B cell (primary cell): Measurements from ENCODE around the gene DDX54. TPM values are rescaled to one million over a fixed set of nuclear protein-coding genes. Genes with fewer than 3 reads are reported as not detected.
"Not testable (repeated sequence)": the region's sequence is repeated elsewhere in the genome, so short reads cannot be mapped to it uniquely, and the experiment has no call there.

Experiments used
- ATAC-seq: fragments of 200-7000 bp; cut with Tn5 transposase; one replicate; pipeline ENCODE4 v1.10.0; 2021; ENCODE audit warnings: low read depth, mild to moderate bottlenecking, moderate number of reproducible peaks, moderate library complexity
- CTCF ChIA-PET: fragments of 350-600 bp; sonication (Branson Sonifier 250); formaldehyde crosslinking; loops from one replicate; lab custom pipeline; 2021; ENCODE audit warnings: antibody characterized with exemption, inconsistent platforms; lab: Charles Lee
- POLR2A ChIA-PET: fragments of 350-600 bp; sonication (Branson Sonifier 250); formaldehyde crosslinking; loops from one replicate; lab custom pipeline; 2021; ENCODE audit warnings: antibody characterized with exemption; lab: Charles Lee
- DNase-seq: peaks from one replicate; pipeline ENCODE4 v3.0.0; 2013
- H2AFZ ChIP-seq: 2 replicates; pipeline ENCODE4 v1.6.1; 2012; ENCODE audit warnings: mild to moderate bottlenecking, low read depth, low read length; ENCODE audit not compliant: insufficient read depth, poor library complexity, severe bottlenecking
- H3K27ac ChIP-seq, 2 donors: 1 replicate in 1 of 2; 2 replicates in 1 of 2; pipeline ENCODE4 v1.5.1; 2012 to 2013; ENCODE audit warnings: low read length in 2 of 2, mild to moderate bottlenecking in 2 of 2, moderate library complexity in 1 of 2
- H3K27me3 ChIP-seq, 4 experiments: fragments of 200-600 bp in 1 of 4; sonication (generic) in 1 of 4; replicated peaks in 1 of 4; 1 replicate in 2 of 4; 2 replicates in 2 of 4; pipeline versions ENCODE4 v1.6.1 to v1.7.0; 2013 to 2016; ENCODE audit warnings: low read length in 3 of 4, mild to moderate bottlenecking in 2 of 4, mixed read lengths in 1 of 4, moderate library complexity in 1 of 4; ENCODE audit not compliant: insufficient read depth in 4 of 4, control insufficient read depth in 3 of 4; ENCODE audit errors: control extremely low read depth in 1 of 4
- H3K36me3 ChIP-seq, 2 experiments: replicated peaks in 1 of 2; 1 replicate in 1 of 2; 2 replicates in 1 of 2; pipeline versions ENCODE4 v1.6.1 to v1.7.1; 2013; ENCODE audit warnings: low read length in 1 of 2; ENCODE audit not compliant: insufficient read depth in 2 of 2, control insufficient read depth in 1 of 2; ENCODE audit errors: control extremely low read depth in 1 of 2, extremely low read depth in 1 of 2
- H3K4me1 ChIP-seq, 2 donors: fragments of 200-600 bp in 1 of 2; sonication (generic) in 1 of 2; 1 replicate in 1 of 2; 2 replicates in 1 of 2; pipeline versions ENCODE4 v1.5.1 to v1.6.1; 2013 to 2017; ENCODE audit warnings: low read length in 2 of 2; ENCODE audit not compliant: control insufficient read depth in 2 of 2, insufficient read depth in 2 of 2
- H3K4me2 ChIP-seq: replicated peaks from 2 replicates; pipeline ENCODE3; 2012; ENCODE audit warnings: mild to moderate bottlenecking, low read depth, low read length; ENCODE audit not compliant: poor library complexity, severe bottlenecking
- H3K4me3 ChIP-seq, 5 experiments: fragments of 200-600 bp in 1 of 5; sonication (generic) in 1 of 5; 1 replicate in 3 of 5; 2 replicates in 2 of 5; pipeline versions ENCODE4 v1.5.1 to v1.7.0; 2011 to 2016; ENCODE audit warnings: low read length in 4 of 5, mild to moderate bottlenecking in 4 of 5, low read depth in 2 of 5, control low read depth in 1 of 5, moderate library complexity in 1 of 5; ENCODE audit not compliant: insufficient read depth in 1 of 5; ENCODE audit errors: control extremely low read depth in 1 of 5, extremely low read depth in 1 of 5
- H3K79me2 ChIP-seq: fragments of 200-600 bp; sonication (generic); one replicate; pipeline ENCODE4 v1.6.0; 2016; ENCODE audit warnings: low read length; ENCODE audit not compliant: control insufficient read depth, insufficient read depth
- H3K9ac ChIP-seq: fragments of 200-600 bp; sonication (generic); 2 replicates; pipeline ENCODE4 v1.6.1; 2017; ENCODE audit warnings: mild to moderate bottlenecking, low read length, moderate library complexity
- H3K9me3 ChIP-seq, 3 donors: one replicate each; pipeline versions ENCODE4 v1.6.1 to v1.7.1; 2013; ENCODE audit warnings: low read length in 2 of 3; ENCODE audit not compliant: control insufficient read depth in 2 of 3, insufficient read depth in 1 of 3; ENCODE audit errors: control extremely low read depth in 1 of 3
- H4K20me1 ChIP-seq: 2 replicates; pipeline ENCODE4 v1.6.0; 2012; ENCODE audit warnings: mild to moderate bottlenecking, low read length; ENCODE audit not compliant: insufficient read depth, control insufficient read depth, poor library complexity, severe bottlenecking
- H3K27ac Mint-ChIP-seq: one replicate; pipeline ENCODE4 v1.8.0; 2021; ENCODE audit warnings: mixed read lengths
- H3K27me3 Mint-ChIP-seq: one replicate; pipeline ENCODE4 v1.8.0; 2021; ENCODE audit warnings: mixed read lengths
- H3K4me1 Mint-ChIP-seq: one replicate; pipeline ENCODE4 v1.8.0; 2021; ENCODE audit warnings: mixed read lengths
- H3K4me3 Mint-ChIP-seq: one replicate; pipeline ENCODE4 v1.8.0; 2021; ENCODE audit warnings: mixed read lengths
- H3K9me3 Mint-ChIP-seq: one replicate; pipeline ENCODE4 v1.8.0; 2022; ENCODE audit warnings: mixed read lengths; ENCODE audit not compliant: insufficient read depth
- EZH2 ChIP-seq: IDR thresholded peaks from 2 replicates; pipeline ENCODE4 v1.6.1; 2012; ENCODE audit warnings: borderline replicate concordance, low read depth, mild to moderate bottlenecking, moderate library complexity, low read length; ENCODE audit not compliant: insufficient read depth, poor library complexity, severe bottlenecking
- WGBS: methylation state at CpG from one replicate; pipeline ENCODE4 v1.1.5; 2013; ENCODE audit warnings: missing lambda C conversion rate; ENCODE audit not compliant: insufficient coverage; 5-methylcytosine and 5-hydroxymethylcytosine counted together
- intact Hi-C: fragments of 100-400 bp; cut with micrococcal nuclease; formaldehyde crosslinking; loops from one replicate; pipeline ENCODE4 v1.10.0; 2022
- polyA plus RNA-seq: library from polyadenylated mRNA; depleted of rRNA; stranded (reverse); fragments of >200 nt; gene quantifications from 2 replicates; pipeline ENCODE4 v1.2.3, GENCODE V29; 2012
- total RNA-seq, 2 donors: library from RNA; stranded (reverse); fragments of 120-200 nt in 1 of 2; gene quantifications; 1 replicate in 1 of 2; 2 replicates in 1 of 2; pipeline versions ENCODE4 v1.2.3 to v1.2.4, GENCODE V29; 2013 to 2022
- TF ChIP-seq, protein P1 (sequence below): fragments of 200-600 bp; IDR thresholded peaks from one replicate; pipeline ENCODE4 v1.8.0; 2022; ENCODE audit warnings: antibody characterized with exemption, mild to moderate bottlenecking

The DDX54 gene
- total and polyA plus RNA-seq, 2 donors (not counting 1 experiment from before 2014, with no cell fraction given) = 55.4 to 101 TPM

DNA sequence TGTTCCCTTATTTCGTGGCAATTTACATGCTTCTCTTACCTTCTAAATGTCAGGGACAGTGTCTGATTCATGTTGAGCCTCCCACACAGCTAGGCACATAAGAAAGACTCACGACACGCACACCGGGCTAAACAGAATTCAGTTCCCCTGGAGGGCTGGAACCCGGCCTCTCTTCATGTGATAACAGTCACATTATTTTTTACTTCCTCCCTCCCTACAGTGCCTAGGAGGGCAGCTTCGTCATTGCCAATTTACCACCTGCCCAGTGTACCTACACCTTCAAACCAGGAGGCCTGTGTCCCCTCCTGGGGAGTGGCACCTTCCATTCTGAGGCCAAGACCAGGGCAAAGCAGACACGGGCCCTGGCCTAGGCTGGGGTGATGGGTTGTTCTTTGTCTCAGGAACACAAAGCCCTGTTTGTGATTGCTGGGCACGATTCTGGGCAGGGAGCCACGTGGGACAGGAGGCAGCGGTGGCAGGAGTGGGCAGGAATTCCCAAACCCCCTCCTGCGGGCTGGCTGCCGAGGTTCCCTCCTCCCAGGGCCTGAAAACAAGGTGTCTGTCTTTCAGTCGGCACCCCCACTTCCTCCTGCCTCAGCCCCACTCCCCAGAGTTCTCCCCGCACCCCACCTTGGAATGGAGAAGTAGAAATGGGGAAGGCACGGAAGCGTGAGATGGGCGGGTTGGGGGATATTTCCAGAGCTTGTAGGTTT, 42.9 kb downstream of the DDX54 start:
- H3K27ac ChIP-seq = peak overlapping the region; percentile 48 to 51
- peak overlapping the region; percentile 44 for H2AFZ ChIP-seq
- no peaks in the 10 kb centered on the region for H4K20me1 ChIP-seq
- H3K4me3 ChIP-seq = no peak overlapping the region
- H3K9me3 ChIP-seq = peaks cover 0 to 6% (median under 1%) of the 10 kb centered on the region in 3 donors
- peak overlapping the region; percentile 17 for H3K4me3 Mint-ChIP-seq
- POLR2A ChIA-PET = interaction anchor here (0.6 to 0.7 kb wide), 2 partner anchors 11 to 34 kb away, joined by 4 read pairs; no protein-coding TSS in a partner anchor
- H3K27ac Mint-ChIP-seq = peak overlapping the region; percentile 72
- no peaks in the 10 kb centered on the region for H3K27me3 ChIP-seq
- H3K9ac ChIP-seq = no peak overlapping the region
- intact Hi-C loops = no loop called here
- ATAC-seq (peak; percentile 82), DNase-seq (peak; percentile 64)
- no peaks in the 10 kb centered on the region for H3K27me3 Mint-ChIP-seq
- no peaks in the 10 kb centered on the region for H3K79me2 ChIP-seq
- H3K4me2 ChIP-seq = peak overlapping the region; percentile 53
- TF ChIP-seq EZH2 = no peak
- TF ChIP-seq, protein P1, sequence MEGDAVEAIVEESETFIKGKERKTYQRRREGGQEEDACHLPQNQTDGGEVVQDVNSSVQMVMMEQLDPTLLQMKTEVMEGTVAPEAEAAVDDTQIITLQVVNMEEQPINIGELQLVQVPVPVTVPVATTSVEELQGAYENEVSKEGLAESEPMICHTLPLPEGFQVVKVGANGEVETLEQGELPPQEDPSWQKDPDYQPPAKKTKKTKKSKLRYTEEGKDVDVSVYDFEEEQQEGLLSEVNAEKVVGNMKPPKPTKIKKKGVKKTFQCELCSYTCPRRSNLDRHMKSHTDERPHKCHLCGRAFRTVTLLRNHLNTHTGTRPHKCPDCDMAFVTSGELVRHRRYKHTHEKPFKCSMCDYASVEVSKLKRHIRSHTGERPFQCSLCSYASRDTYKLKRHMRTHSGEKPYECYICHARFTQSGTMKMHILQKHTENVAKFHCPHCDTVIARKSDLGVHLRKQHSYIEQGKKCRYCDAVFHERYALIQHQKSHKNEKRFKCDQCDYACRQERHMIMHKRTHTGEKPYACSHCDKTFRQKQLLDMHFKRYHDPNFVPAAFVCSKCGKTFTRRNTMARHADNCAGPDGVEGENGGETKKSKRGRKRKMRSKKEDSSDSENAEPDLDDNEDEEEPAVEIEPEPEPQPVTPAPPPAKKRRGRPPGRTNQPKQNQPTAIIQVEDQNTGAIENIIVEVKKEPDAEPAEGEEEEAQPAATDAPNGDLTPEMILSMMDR = no peak
- H3K9me3 Mint-ChIP-seq = peaks cover 1% of the 10 kb centered on the region
- peaks cover 19% of the 10 kb centered on the region for H3K4me1 Mint-ChIP-seq
- 6% methylated on average over 10 of the region's 17 CpGs for WGBS
- CTCF ChIA-PET = interaction anchor here (1.8 kb wide), 1 partner anchor 31 kb away, joined by 8 read pairs; no protein-coding TSS in a partner anchor
- H3K4me1 ChIP-seq = peaks cover 14 to 17% of the 10 kb centered on the region in 2 donors
- no peaks in the 10 kb centered on the region for H3K36me3 ChIP-seq

DNA sequence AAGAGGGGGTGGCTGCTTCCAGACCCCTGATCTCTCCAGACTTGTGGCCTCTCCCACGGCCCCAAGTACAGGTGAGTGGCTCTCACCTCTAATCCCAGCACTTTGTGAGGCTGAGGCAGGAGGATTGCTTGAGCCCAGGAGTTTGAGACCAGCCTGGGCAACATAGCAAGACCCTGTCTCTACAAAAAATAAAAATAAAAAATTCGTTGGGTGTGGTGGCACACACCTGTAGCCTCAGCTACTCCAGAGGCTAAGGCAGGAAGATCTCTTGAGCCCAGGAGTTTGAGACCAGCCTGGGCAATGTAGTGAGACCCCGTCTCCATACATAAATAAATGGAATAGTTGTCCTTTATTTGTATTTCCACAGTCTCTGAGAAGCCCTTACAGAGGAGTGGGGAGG, 43.6 kb downstream of the DDX54 start:
- H3K9me3 ChIP-seq, H3K9me3 Mint-ChIP-seq, DNase-seq, H3K27me3 Mint-ChIP-seq, ATAC-seq, H3K27me3 ChIP-seq, H3K9ac ChIP-seq, H4K20me1 ChIP-seq, H3K79me2 ChIP-seq, H3K4me3 ChIP-seq, H3K36me3 ChIP-seq, intact Hi-C loops: not testable (repeated sequence)
- Mint-ChIP-seq H3K4me1 (peaks cover 21% of the 10 kb centered on the region), H3K27ac (peak overlapping the region; percentile 72), H3K4me3 (peak overlapping the region; percentile 17)
- WGBS = 100% methylated on average over 1 of the region's 3 CpGs
- Histone ChIP-seq H3K27ac (peak overlapping the region; percentile 48 to 51), H2AFZ (peak overlapping the region; percentile 44), H3K4me2 (peak overlapping the region; percentile 53), H3K4me1 (peaks cover 14 to 19% of the 10 kb centered on the region in 2 donors)
- ChIA-PET CTCF (interaction anchor here (1.8 kb wide), 1 partner anchor 32 kb away, joined by 8 read pairs; no protein-coding TSS in a partner anchor), POLR2A (interaction anchor here (0.7 kb wide), 1 partner anchor 11 kb away, joined by 4 read pairs; no protein-coding TSS in a partner anchor)
